Right lobe of liver (tissue), 6 donors: ENCODE results near the gene ANK2. TPM values are rescaled to one million over a fixed set of nuclear protein-coding genes. Genes with fewer than 3 reads are reported as not detected.

Experiments
- ATAC-seq, 4 donors: fragments of 200-7000 bp; cut with Tn5 transposase; one replicate each; pipeline ENCODE4 v1.9.1; 2020; ENCODE audit warnings: mild to moderate bottlenecking in 4 of 4, moderate library complexity in 4 of 4
- DNase-seq, 3 donors: peaks; one replicate each; pipeline ENCODE4 v3.0.0-alpha.2; 2020
- H3K27ac ChIP-seq, 3 donors: fragments of 200-600 bp; one replicate each; pipeline ENCODE4 v1.8.0; 2022
- H3K27me3 ChIP-seq, 2 donors: fragments of 200-600 bp; one replicate each; pipeline ENCODE4 v1.8.0; 2022
- H3K36me3 ChIP-seq, 4 donors: fragments of 200-600 bp; sonication (generic) in 1 of 4; one replicate each; pipeline versions ENCODE4 v1.5.1 to v1.8.0; 2017 to 2022; ENCODE audit warnings: control low read depth in 1 of 4
- H3K4me1 ChIP-seq, 4 donors: fragments of 200-600 bp; sonication (generic) in 1 of 4; one replicate each; pipeline versions ENCODE4 v1.5.1 to v1.8.0; 2017 to 2022; ENCODE audit warnings: control low read depth in 1 of 4
- H3K4me3 ChIP-seq, 3 donors: fragments of 200-600 bp; one replicate each; pipeline ENCODE4 v1.8.0; 2022
- H3K9me3 ChIP-seq, 4 donors: fragments of 200-600 bp; sonication (generic) in 1 of 4; one replicate each; pipeline versions ENCODE4 v1.5.1 to v1.8.0; 2017 to 2022; ENCODE audit warnings: control low read depth in 1 of 4
- CTCF ChIP-seq, 4 donors: fragments of 200-600 bp in 3 of 4; fragments of 450-650 bp in 1 of 4; IDR thresholded peaks; one replicate each; pipeline versions ENCODE4 v1.5.1 to v1.8.0; 2016 to 2022; ENCODE audit warnings: antibody characterized with exemption in 4 of 4, mild to moderate bottlenecking in 2 of 4
- POLR2A ChIP-seq: fragments of 450-650 bp; IDR thresholded peaks from one replicate; pipeline ENCODE4 v1.6.1; 2017; ENCODE audit warnings: antibody characterized with exemption, mild to moderate bottlenecking
- WGBS: methylation state at CpG from one replicate; pipeline ENCODE4 v1.1.6; 2018; ENCODE audit warnings: low coverage, low lambda C conversion rate; ENCODE audit not compliant: insufficient coverage; ENCODE audit errors: missing lambda C conversion rate; 5-methylcytosine and 5-hydroxymethylcytosine counted together
- intact Hi-C, 2 donors: fragments of 100-400 bp; cut with DNase I; formaldehyde crosslinking; loops; one replicate each; pipeline versions ENCODE4 v1.11.2 to v1.14.1; 2022
- total RNA-seq, 6 experiments: library from RNA; depleted of rRNA in 2 of 6; stranded (reverse); fragments of >200 nt in 2 of 6; fragmentation: NEBNext Ultra II Directional in 3 of 6; extraction: Animal tissue kit (Norgen Biotek cat#: 25700) in 3 of 6; gene quantifications; one replicate each; pipeline versions ENCODE4 v1.1.0 to v1.2.4, GENCODE V29; 2016 to 2023
- donor health status: DM: no; HTN: yes; CAD: no.
- donor health status: DM: no; HTN: no; CAD: no.
- donor health status: DM: no; HTN: no; CAD: no.
- donor health status: DM: no; HTN: yes; CAD: no.
- donor health status: DM: no; HTN: yes; CAD: no.

ANK2 gene
- total RNA-seq, 6 experiments from 2014 or later = 0.61 to 1.7 (median 1.1) TPM

GRCh38 chr4:113347245-113347644 is 297.8 kb downstream of the ANK2 start:
- Histone ChIP-seq H3K9me3 (no peaks in the 10 kb centered on the region), H3K4me3 (no peak overlapping the region), H3K36me3 (no peaks in the 10 kb centered on the region), H3K4me1 (no peaks in the 10 kb centered on the region), H3K27me3 (no peaks in the 10 kb centered on the region), H3K27ac (no peak overlapping the region)
- intact Hi-C loops = no loop called here
- DNase-seq (no peak), ATAC-seq (no peak)
- 87% methylated on average over 2 of the region's 2 CpGs for WGBS
- TF ChIP-seq CTCF (IDR thresholded peaks at IDR 0.05) (no peak), POLR2A (no peak)

GRCh38 chr4:113349430-113349829 is 300.0 kb downstream of the ANK2 start:
- WGBS = 45% methylated on average over 4 of the region's 4 CpGs
- ATAC-seq (peak in 3 of 4 donors; percentile 26 to 60 (median 45)), DNase-seq (no peak)
- Histone ChIP-seq H3K27me3 (no peaks in the 10 kb centered on the region), H3K36me3 (no peaks in the 10 kb centered on the region), H3K4me3 (no peak overlapping the region), H3K27ac (no peak overlapping the region), H3K4me1 (no peaks in the 10 kb centered on the region), H3K9me3 (no peaks in the 10 kb centered on the region)
- TF ChIP-seq POLR2A = no peak
- no peak for TF ChIP-seq CTCF (IDR thresholded peaks at IDR 0.05)
- intact Hi-C loops = no loop called here

GRCh38 chr4:113350576-113350975 is 301.1 kb downstream of the ANK2 start:
- TF ChIP-seq CTCF (IDR thresholded peaks at IDR 0.05) (no peak), POLR2A (no peak)
- DNase-seq = no peak
- no peak for ATAC-seq
- intact Hi-C loops = no loop called here
- Histone ChIP-seq H3K9me3 (no peaks in the 10 kb centered on the region), H3K4me1 (no peaks in the 10 kb centered on the region), H3K27ac (no peak overlapping the region), H3K4me3 (no peak overlapping the region), H3K36me3 (no peaks in the 10 kb centered on the region), H3K27me3 (no peaks in the 10 kb centered on the region)

- H3K36me3 ChIP-seq = no peaks in the 10 kb centered on the region
- no peaks in the 10 kb centered on the region for H3K9me3 ChIP-seq
- H3K4me3 ChIP-seq = no peak overlapping the region
- H3K4me1 ChIP-seq = no peaks in the 10 kb centered on the region
- TF ChIP-seq CTCF (IDR thresholded peaks at IDR 0.05) (no peak), POLR2A (no peak)
- H3K27ac ChIP-seq = no peak overlapping the region
- peak in 1 of 3 donors; percentile 20 for DNase-seq
- intact Hi-C loops = no loop called here
- peak; percentile 42 to 87 (median 64) for ATAC-seq
- no peaks in the 10 kb centered on the region for H3K27me3 ChIP-seq
- 40% methylated on average over 11 of the region's 13 CpGs for WGBS
These were observed 306.3 kb downstream of the ANK2 start for GRCh38 chr4:113355550-113356371.
